DMS153 treated with DMSO at 0.1 percent for 48 hours (cell line): ENCODE data around the gene TRABD2A.

Experiments used
- DNase-seq: peaks from one replicate; lab custom pipeline; 2025; ENCODE audit not compliant: unreplicated experiment; lab: John Stamatoyannopoulos, UW

The TRABD2A gene

DNA sequence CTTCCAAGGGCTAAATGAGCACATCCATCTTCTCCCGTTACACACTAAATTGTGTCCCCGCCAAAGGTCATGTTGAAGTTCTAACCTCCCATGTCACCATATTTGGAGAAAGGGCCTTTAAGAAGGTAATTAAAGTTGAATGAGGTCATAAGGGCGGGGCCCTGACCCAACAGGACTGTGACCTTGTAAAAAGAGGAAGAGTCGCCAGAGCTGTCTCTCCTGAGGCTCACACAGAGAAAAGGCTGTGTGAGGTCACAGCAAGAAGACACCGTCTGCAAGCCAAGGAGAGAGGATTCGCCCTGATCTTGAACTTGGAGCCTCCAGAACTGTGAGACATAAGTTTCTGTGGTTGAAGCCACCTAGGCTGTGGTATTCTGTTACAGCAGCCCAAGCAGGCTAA lies 24.1 kb downstream of the TRABD2A start:
- DNase-seq = no peak

DNA sequence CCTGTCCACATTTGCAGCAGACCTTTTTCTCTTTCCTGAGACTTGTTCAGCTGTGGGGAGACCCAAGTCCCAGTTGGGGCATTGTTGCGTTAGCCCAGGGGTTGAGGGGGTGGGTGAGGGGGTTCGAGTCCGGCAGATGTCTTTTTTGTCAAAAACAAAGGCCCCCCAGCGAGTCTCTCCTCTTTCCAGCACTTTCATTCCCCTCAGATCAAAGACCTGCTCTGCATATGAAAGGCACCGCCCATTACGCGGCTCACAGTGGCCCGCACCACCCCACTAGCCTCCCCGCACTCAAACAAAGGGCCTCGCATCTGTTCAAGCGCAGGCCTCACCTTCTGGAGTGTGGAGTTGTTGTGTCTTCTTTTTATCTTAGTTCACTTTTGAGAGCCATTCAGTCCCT lies 25.2 kb downstream of the TRABD2A start:
- no peak for DNase-seq

DNA sequence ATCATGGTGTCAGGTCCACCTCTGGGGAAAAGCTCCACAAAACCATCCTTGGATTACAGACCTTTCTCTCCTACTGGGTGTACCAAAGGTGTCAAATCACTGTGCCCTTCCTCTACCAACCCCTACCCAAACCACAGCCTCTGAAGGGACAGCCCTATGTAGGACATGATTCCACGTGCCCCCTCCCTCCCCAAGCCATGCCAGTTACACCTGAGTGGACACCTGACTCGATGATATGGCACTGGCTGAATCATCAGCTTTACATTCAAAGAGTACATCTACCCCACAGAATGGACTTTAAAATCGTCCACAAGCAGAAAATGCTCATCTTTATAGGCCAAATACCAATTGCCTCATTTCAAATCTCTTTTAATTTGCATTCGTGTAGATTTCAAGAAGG lies 26.0 kb downstream of the TRABD2A start:
- no peak for DNase-seq

DNA sequence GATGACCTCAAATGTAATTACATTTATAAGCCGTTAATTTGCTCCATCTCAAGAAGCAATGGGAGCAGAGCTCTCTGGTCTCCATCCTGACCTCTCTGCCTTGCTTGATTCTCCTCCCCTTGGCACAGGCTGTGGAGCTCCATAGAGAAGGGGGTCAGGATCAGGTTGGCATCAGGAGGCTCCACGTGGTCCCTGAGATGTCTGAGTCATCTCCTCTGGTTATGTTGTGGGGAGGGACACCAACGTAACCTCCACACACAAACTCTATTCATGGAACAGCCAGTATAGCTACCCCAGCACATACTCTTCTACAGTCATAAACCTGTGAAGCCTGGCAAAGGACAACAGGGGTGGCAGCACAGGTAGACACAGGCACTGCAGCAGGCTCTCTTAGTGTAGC lies 29.0 kb downstream of the TRABD2A start:
- no peak for DNase-seq

DNA sequence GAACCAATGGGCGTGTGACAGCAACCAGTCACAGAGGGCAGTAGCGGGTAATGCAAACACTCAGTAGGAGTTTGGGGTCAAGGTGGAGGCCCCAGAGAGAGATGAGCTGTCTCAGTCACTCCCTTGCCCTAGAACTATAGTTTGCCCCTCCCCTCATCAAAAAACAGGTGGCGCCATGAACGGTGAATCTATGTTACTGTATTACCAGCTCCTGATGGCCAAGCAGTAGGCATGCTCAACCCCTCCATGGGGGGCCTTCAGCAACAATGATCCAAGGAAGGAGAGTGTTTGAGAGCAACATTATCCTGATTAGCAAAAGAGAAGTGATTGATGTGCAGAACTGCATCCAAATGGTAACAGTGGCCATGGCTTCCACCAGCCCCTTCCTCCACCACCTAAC lies 30.4 kb downstream of the TRABD2A start:
- no peak for DNase-seq

DNA sequence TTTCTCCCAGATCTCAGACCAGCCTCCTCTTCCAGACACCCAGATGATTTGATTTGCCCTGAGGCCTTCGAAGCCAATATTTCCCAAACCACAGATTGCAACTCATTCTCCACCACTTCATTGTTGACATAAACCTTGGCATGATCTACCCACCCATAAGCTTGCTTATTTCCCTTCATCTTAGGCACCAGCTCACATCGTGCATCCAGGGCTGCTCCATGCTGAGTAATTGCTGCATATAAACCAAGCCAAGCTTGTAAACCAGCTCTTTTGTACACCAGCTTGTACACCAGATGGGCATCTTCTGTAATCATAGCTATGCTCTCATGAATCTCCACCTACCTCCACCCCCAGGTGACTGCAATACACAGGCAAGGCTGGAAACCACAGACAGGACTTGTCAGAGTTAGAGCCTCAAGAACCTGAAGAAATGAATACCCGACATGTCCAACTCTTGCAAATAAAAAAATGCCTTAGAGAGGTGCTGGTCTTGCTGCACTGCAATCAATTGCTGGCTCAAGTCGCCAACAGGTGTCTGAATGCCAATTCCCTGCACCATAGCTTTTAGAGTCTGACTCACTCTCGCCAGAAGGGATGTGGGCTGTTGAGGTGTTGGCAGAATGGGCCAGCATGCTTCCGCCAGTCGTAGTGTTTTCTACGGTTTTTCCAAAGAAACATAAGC lies 31.5 kb downstream of the TRABD2A start:
- no peak for DNase-seq

DNA sequence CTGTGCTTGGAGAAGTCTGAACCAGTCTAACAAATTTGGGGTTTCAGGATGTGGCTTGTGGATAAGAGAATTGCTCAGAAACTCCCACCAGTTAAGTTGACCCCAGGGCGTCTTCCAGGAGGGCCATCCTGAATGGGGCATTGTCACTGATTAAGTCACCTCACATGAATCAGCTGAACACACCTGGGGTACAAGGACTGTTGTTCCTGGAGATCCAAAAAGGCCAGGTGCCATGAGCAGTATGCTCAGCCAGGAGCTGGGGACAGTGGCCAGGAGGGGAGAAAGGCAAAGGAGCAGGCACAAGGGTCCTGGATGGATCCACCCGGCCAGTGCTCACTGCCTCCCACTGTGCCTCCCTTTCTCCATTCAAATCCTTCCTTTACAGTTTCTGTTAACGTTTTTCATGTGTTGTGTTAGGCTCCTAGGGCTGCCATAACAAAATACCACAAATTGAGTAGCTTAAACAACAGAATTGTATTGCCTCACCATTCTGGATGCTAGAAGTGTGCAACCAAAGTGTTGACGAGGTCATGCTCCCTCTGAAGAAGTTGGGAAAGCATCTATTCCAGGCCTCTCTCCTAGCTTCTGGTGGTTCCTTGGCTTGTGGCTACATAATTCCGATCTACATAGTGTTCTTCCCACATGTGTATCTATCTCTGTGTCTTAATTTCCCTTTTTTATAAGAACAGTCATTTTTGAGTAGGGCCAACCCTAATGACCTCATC lies 33.4 kb downstream of the TRABD2A start:
- no peak for DNase-seq

DNA sequence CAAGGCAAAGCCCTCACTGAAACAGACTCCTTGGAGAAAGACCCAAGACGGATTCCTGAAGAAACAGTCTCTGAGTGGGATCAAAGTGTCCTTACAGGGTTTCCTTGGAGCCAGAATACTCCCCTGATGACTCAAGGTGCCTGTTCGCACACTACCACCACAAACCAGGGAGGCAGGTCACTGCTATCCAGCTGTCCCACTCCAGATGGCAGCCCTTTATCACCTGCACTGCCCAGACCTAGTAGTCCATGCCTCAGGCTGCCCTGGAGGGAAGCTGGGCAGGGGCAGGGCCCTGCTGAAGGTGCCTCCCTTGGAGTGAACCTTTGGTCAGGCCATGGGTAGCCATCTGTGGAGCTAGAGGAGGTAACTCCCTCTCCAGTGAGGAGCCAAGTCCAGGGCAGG lies 34.1 kb downstream of the TRABD2A start:
- no peak for DNase-seq

DNA sequence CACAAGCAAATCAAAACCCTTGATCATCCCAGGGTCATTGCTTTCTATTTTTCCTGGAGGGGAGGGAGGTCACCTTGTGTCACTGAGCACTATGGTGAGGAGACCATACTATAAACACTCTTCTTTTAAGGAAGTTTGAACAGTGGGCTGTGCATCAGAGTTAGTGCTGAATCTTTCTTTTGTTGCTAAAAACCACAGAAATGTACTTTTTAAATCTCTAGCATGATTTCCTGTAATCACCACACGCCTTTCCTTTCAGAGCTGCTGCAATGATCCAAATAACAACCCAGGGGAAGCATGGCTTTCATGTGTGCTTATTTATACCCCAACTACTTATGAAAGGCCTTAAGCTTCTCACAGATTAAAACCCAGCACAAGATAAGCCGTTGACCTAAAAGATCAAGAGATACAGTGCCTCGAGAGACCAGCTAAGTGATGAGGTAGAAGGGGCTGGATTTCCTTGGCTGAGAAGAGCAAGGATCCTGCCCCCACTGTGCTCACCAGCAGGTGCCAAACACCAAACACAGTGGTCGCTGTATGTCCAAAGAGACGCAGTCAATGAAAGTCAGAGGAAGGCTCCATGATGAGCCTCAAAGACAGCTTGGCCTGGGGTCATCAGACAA lies 34.7 kb downstream of the TRABD2A start:
- no peak for DNase-seq

DNA sequence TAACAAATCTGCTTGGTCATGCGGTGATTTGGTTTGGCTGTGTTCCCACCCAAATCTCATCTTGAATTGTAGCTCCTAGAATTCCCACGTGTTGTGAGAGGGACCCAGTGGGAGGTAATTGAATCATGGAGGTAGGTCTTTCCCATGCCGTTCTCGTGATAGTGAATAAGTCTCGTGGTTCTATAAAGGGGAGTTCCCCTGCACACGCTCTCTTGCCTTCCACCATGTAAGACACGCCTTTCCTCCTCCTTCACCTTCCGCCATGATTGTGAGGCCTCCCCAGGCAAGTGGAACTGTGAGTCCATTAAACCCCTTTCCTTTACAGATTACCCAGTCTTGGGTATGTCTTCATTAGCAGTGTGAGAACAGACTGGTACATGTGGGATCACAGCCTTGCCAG lies 36.7 kb downstream of the TRABD2A start:
- DNase-seq = no peak

DNA sequence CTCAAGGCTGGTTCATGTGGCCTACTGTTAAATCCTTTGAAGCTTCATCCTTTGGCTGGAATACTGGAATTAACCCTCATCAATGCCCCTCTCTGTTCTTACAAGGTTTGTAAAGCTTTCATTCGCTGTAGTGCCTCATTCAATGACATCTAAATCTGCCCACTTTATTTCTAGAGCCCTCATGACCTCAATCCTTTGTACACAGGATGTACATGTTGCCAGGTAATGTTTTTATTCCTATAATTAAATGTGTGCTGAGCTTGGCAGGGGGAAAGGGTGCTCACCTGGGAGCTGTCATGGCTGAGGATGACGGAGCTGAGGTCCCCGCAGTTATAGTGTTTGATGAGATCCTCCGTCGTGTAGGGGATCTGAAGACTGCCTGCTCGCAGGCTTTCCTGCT lies 39.3 kb downstream of the TRABD2A start:
- no peak for DNase-seq

DNA sequence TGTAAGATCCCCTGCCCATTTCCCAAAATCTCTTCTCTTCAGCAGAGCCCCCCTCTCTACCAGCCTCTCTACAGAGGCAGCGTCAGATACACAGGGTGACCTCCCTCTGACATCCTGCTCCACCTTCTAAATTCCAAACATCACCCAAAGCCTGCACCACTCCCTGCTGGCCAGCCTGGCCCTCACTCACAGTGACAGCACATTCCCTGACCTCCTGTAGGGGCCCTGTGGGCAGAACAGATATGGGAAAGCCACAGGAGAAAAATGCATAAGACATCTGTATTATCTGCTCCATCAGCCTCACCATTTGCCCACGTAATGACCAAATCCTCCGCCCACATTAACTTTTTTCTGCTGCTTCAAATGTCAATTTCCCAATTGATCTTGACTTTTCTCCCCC lies 40.6 kb downstream of the TRABD2A start:
- DNase-seq = no peak

DNA sequence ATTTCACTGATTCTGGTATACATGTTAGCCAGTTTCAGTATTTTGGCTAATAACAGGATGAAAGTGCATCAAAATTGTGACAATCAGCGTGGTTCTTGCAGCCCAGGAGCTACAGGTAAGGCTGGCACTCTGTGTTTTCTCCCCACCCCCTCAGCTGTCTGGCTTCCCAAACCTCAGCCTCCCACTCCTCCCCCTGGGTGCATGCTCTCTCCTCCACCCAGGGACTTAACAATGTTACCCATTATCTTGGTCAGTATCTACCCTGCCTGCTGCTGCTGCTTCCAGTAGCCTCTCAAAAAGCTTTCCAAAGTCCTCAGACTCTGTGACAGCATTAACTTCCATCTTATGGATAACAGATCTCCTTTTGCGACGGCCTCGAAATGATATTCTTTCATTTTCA lies 41.0 kb downstream of the TRABD2A start:
- no peak for DNase-seq

DNA sequence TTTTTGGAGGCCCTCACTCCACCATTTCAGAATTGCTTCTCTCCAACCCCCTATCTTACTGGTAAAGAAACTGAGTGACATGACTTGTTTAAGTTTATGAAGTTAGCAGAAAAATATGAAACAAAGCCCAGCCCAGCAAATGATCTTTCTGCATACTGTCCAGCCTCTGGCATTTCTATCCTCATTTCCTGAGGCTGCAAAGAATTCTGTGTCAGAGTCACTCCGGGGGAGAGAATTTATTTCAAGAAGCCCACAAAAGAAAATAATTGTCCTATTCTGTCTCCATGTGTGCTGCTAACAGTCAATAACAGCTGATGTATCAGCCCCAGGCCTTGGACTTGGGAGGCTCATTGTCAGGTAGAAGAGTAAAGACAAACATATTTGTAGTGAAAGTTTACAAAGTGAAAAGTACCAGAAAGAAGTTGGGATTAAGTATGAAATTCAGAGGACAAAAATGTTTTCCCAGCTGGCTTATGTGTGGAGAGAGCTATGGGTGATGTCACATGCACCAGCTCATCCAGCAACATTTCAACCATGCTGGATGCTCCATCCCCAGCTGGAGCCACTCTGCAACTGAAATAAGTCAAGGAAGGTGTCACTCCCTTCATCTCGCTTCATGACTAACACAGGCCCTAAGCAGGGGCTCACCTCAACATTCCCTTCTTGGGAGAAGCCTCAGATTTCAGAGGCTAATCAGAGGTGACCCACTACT lies 42.3 kb downstream of the TRABD2A start:
- no peak for DNase-seq

DNA sequence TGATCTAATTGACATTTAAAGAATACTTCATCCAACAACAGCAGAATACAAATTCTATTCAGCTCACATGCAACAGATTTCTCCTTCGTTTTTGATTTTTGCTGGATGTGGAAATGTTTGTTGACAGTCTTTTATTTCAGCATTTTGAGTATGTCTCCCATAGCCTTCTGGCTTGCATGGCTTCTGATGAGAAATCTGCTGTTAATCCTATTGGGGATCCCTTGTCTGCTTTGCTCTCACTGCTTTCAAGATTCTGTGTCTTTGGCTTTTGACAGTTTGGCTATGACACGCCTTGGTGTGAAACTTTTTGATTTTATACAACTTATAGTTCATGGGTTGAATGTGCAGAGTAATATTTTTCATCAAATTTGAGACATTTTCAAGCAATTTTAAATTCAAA lies 44.7 kb downstream of the TRABD2A start:
- no peak for DNase-seq

DNA sequence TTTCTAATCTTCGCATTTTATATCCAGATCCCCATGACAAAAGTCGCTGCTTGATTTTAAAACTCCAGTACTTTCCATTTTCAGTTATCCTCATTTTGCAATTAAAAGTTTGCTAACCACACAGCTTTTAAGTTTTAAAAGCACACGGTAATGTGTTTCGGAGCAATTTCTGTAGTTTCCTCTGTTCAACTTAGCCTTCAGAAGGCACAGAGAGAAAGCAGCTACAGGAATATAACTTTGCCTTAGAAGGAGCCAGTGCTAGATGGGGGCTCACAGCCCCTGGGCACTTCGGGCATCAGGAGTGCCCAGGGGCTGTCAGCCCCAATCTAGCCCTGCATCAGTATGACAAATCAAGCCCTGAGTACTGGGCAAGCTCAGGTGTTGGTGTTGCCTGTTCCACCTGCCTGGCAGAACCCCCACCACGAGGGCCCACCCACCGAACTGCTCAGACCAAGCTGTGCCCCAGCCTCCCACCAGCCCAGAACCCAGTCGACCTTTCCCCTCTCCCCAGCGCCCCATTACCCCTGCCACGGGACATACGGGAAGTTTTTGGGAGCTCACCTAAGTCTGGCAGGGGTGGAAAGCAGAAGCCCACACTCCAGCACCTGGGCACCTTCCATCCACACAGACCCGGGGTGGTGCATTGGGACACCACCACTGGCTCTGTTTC lies 47.3 kb downstream of the TRABD2A start:
- no peak for DNase-seq

DNA sequence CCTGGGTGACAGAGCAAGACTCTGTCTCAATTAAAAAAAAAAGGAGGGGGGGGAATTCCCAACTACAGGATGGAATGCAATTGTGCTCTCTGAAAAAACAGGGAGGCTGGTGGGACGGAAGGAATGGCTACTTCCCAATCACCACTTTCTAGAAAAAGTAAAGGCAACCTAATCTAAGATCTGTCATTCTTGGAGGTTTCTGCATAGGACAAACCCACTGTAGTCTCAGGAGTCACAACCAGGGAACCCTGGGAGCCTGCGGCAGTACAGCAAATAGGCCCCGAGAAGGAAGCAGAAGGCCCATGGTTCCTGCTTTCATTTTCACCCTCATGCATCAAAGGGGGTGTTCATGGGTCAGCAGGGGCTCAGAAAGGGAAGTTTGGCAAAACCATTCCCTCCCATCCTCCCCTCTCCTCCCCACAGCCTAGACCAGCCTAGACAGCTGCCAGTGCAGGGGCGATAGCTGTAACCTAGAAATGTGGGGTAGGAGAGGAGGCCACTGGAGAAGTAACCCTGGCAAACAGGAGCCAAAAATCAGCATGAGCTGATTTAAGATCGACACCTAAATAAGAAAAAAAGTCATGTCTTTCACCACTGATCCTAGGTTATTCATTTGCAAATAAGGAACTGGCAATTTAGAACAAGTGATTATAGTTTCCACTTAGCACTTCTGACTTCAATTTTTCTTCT lies 48.0 kb downstream of the TRABD2A start:
- no peak for DNase-seq

DNA sequence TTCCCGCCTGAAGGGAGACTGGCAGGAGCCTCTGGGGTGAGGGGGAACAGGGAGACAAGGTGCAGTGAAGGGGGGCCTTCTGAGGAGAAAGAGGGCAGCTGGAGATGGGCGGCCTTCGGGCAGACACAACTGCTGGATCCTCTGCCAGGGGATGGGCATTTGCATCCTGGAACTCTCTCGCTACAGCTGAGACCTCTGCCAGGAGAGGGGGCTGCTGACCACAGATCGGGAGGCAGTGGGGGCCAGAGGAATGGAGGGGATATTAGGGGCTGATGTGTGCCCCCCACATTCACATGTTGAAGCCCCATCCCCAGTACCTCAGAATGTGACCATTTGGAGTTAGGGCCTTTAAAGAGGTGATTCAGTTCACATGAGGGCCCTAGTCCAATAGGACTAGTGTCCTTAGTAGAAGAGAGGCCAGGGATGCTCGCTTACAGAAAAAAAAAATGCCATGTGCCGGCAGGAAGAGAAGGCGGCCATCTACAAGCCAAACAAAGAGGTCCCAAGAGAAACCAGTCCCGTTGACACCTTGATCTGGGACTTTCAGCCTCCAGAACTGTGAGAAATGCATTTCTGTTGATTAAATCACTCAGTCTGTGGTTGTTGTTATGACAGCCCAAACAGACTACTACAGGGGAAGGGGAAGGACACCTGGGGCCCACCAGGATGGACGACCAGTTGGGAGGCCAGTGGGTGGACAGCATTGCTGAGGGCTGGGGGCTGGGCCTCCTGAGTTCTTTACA lies 50.0 kb downstream of the TRABD2A start:
- no peak for DNase-seq

DNA sequence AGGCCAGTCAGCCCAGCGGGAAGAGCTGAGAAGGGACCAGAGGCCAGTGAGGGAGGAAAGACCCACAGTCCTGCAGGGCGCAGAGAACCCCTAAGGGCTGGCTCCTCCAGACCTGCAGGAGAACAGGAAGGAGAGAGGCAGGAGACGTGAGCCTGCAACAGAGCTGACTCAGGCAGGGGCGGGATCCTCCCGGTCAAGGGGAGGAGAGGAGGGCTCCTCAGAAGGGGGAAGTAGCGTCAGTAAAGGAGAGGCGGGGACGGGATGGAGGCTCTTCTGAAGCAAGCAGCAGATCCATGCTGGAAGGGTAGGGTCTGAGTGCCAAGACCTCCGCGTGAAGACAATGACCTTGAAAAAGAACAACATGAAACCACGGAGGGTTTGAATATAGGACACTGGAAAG lies 50.8 kb downstream of the TRABD2A start:
- no peak for DNase-seq

DNA sequence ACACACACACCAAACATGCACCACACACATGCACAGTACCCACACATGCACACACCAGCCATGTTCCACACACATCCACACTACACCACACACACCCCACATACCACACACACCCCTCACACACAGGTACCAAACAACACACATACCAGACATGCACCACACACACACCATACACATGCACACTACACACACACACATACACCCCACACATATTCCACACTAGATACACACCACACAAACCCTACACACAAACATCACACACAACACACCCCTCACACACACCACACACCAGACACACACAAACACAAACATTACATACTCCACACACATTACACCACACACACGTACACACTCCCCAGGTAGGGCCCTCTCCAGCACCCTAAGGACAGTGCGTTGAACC lies 51.2 kb downstream of the TRABD2A start:
- DNase-seq = no peak
